ENCODE measurements around the gene KLHL3. TPM values are rescaled to one million over a fixed set of nuclear protein-coding genes. Genes with fewer than 3 reads are reported as not detected.

KLHL3 gene
- total RNA-seq, 6 experiments from 2014 or later, result 0.25 to 1.3 (median 0.53) TPM

DNA sequence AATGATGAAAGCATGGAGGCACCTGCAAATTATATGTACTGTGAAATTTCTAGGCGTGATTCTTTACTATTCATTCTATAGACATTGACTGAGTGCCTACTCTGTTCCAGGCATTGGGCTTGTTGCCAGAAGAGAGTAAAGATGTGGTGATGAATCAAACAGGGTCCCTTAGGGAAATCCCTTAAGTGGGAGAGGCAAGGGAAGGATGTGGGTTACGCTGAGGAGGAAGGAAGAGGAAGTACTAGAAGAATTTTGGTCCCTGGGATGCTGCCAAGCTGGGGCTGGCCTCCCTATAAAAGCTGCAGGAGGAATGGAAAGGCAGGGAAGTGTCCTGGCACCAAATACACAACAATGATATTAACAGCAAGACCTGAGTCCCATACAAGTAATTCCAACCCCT lies 160.0 kb downstream of the KLHL3 start:
- Mint-ChIP-seq H3K9me3 (no peaks in the 10 kb centered on the region), H3K4me1 (ENCODE audit: low read depth) (peaks cover 46% of the 10 kb centered on the region), H3K27me3 (ENCODE audit: insufficient read depth) (0 out of 2 replicates have a peak, but pooled peaks cover 4% of the 10 kb centered on the region), H3K4me3 (no peak overlapping the region), H3K27ac (no peak overlapping the region), H3K36me3 (ENCODE audit: low read depth) (no peaks in the 10 kb centered on the region)
- DNase-seq, result peak; percentile 13
- TF ChIP-seq, protein P1, sequence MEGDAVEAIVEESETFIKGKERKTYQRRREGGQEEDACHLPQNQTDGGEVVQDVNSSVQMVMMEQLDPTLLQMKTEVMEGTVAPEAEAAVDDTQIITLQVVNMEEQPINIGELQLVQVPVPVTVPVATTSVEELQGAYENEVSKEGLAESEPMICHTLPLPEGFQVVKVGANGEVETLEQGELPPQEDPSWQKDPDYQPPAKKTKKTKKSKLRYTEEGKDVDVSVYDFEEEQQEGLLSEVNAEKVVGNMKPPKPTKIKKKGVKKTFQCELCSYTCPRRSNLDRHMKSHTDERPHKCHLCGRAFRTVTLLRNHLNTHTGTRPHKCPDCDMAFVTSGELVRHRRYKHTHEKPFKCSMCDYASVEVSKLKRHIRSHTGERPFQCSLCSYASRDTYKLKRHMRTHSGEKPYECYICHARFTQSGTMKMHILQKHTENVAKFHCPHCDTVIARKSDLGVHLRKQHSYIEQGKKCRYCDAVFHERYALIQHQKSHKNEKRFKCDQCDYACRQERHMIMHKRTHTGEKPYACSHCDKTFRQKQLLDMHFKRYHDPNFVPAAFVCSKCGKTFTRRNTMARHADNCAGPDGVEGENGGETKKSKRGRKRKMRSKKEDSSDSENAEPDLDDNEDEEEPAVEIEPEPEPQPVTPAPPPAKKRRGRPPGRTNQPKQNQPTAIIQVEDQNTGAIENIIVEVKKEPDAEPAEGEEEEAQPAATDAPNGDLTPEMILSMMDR (IDR thresholded peaks at IDR 0.05), result no peak

DNA sequence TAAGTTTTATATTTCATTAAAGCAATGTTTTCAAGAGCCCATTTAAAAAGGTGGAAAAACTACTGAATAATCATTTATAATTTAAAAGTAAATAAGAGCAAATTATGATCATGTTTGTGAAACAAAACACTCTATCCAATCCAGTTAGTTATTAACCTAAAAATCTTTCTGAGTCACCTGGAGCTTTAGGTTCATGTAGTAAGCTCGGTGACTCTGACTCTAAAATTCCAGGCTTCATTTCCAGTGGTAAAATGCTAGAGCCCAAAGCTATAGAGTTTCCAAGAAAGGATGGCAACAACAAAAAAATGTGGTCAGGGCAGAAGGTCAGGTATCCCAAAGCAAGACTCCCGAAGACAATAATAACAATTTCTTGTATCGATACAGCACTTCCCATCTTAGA lies 160.7 kb downstream of the KLHL3 start:
- TF ChIP-seq, protein P1 (IDR thresholded peaks at IDR 0.05), result no peak
- Mint-ChIP-seq H3K4me1 (ENCODE audit: low read depth) (peaks cover 49% of the 10 kb centered on the region), H3K27ac (no peak overlapping the region), H3K9me3 (no peaks in the 10 kb centered on the region), H3K36me3 (ENCODE audit: low read depth) (no peaks in the 10 kb centered on the region), H3K27me3 (ENCODE audit: insufficient read depth) (peaks cover 2% of the 10 kb centered on the region; the same call in 1 of the 2 replicates), H3K4me3 (no peak overlapping the region)
- DNase-seq, result no peak

DNA sequence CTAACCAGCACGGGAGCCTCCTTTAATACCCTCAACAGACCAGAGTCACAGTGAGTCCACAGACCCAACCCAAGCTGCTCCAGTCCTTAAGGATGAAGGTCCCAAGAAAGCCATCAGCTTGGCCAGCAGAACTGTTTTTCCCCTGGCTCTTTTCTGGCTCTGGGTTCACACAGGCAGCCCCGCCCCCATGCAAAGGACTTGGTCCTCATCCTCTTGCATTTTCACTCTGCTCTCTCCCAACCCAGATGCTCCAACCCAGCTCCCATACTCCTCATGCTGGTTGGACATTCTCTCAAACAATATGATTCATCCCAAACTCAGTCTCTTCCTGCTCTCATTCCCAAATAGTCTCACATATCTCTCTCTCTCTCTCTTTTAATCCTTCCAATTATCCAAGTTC lies 162.5 kb downstream of the KLHL3 start:
- H3K4me3 Mint-ChIP-seq, result no peak overlapping the region
- no peaks in the 10 kb centered on the region for H3K9me3 Mint-ChIP-seq
- TF ChIP-seq, protein P1 (IDR thresholded peaks at IDR 0.05), result no peak
- no peaks in the 10 kb centered on the region for H3K36me3 Mint-ChIP-seq (ENCODE audit: low read depth)
- no peak overlapping the region; the same call in 1 of the 2 replicates for H3K27ac Mint-ChIP-seq
- peaks cover 49% of the 10 kb centered on the region for H3K4me1 Mint-ChIP-seq (ENCODE audit: low read depth)
- no peaks in the 10 kb centered on the region; the same call in 1 of the 2 replicates for H3K27me3 Mint-ChIP-seq (ENCODE audit: insufficient read depth)
- no peak for DNase-seq

DNA sequence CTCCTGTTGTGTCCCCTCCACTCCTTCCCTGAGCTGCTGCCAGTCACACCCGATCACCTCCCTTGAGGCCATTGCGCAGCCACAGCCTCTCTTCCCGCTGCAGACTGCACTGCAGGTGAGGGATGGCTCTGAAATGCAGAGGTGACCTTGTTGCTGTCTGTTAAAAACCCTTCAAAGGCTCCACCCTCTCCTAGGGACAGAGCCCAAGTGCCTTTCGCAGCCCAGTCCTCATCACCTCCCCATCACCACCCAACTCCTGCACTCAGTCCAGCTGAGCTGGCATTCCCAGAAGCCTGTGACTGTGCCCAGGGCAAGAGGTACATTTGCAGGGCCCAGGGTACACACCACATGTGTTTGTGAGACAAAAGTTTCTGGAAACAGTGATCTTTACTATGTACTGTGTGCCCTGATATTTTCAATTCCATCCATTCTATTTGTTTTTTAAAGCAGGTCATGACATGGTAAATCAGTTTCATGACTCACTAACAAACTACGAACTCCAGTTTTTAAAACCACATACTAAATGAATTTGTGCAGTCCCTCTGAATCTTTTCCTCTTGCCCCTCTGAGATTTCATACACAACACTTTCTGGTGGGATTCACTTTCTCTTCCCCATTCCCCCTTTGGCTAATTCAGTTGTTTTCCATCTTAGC lies 163.7 kb downstream of the KLHL3 start:
- peak overlapping the region; percentile 6; the same call in 1 of the 2 replicates for H3K27ac Mint-ChIP-seq
- no peaks in the 10 kb centered on the region for H3K36me3 Mint-ChIP-seq (ENCODE audit: low read depth)
- TF ChIP-seq, protein P1 (IDR thresholded peaks at IDR 0.05), result no peak
- H3K4me3 Mint-ChIP-seq, result peak overlapping the region; percentile 37
- peak; percentile 39 for DNase-seq
- H3K9me3 Mint-ChIP-seq, result no peaks in the 10 kb centered on the region
- no peaks in the 10 kb centered on the region; the same call in 1 of the 2 replicates for H3K27me3 Mint-ChIP-seq (ENCODE audit: insufficient read depth)
- H3K4me1 Mint-ChIP-seq (ENCODE audit: low read depth), result peaks cover 49% of the 10 kb centered on the region

DNA sequence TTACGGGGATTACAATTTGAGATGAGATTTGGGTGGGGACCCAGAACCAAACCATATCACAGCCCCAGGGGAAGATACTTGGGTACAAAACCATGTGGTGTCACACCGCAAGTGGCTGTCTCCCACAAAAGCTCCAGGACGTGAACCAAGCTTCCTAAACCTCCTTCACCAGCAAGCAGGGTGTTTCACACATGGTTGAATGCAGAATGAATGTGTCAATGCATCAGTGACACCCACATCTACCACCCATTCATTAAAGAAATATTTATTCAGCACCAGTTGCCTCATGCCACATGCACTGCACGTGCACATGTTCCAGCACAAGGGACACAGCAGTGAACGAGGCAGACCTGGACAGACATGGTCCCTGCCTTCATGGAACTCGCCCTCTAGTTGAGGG lies 165.8 kb downstream of the KLHL3 start:
- no peak for DNase-seq
- peaks cover 54% of the 10 kb centered on the region for H3K4me1 Mint-ChIP-seq (ENCODE audit: low read depth)
- no peaks in the 10 kb centered on the region for H3K36me3 Mint-ChIP-seq (ENCODE audit: low read depth)
- H3K9me3 Mint-ChIP-seq, result no peaks in the 10 kb centered on the region
- H3K27me3 Mint-ChIP-seq (ENCODE audit: insufficient read depth), result no peaks in the 10 kb centered on the region; the same call in 1 of the 2 replicates
- H3K27ac Mint-ChIP-seq, result no peak overlapping the region
- TF ChIP-seq, protein P1 (IDR thresholded peaks at IDR 0.05), result no peak
- no peak overlapping the region for H3K4me3 Mint-ChIP-seq

Small RNA genes lying within 50 kb of the gene (microRNA-seq; reads per million reads assigned to microRNA genes)
- 2,084 reads per million, percentile 81 among the genes with 10 or more reads in this experiment for gene MIR874

Other genes starting within 250 kb of the KLHL3 start
- gene SPOCK1, start 236.8 kb downstream of the KLHL3 start, total RNA-seq (2021; fragmentation: NEBNext Ultra II Directional; extraction: Animal tissue kit (Norgen Biotek cat#: 25700)), result 100 to 1,000 TPM; 111 to 170 (median 125) TPM
- gene HNRNPA0, start 18.3 kb upstream of the KLHL3 start, total RNA-seq (2021; fragmentation: NEBNext Ultra II Directional; extraction: Animal tissue kit (Norgen Biotek cat#: 25700)), result 10 to 100 TPM; 20.3 to 23.0 (median 22.0) TPM
- not detected for gene MYOT, start 131.8 kb upstream of the KLHL3 start, total RNA-seq (2021; fragmentation: NEBNext Ultra II Directional; extraction: Animal tissue kit (Norgen Biotek cat#: 25700))
- gene PKD2L2, start 153.4 kb upstream of the KLHL3 start, total RNA-seq (2021; fragmentation: NEBNext Ultra II Directional; extraction: Animal tissue kit (Norgen Biotek cat#: 25700)), result not detected

Measured in HFFc6 (cell line).